Stimulated activated naive CD4-positive, alpha-beta T cell treated with Interleukin-2 at 50 U/mL for 16 hours (primary cell): ENCODE measurements around the gene CARMIL1.
"Not testable (repeated sequence)": the region's sequence is repeated elsewhere in the genome, so short reads cannot be mapped to it uniquely, and the experiment has no call there.

Source experiments
- DNase-seq: peaks from one replicate; lab custom pipeline; 2025; lab: John Stamatoyannopoulos, UW

CARMIL1 gene

GRCh38 chr6:25277857-25278256 lies 1.3 kb upstream of the CARMIL1 start:
- no peak for DNase-seq

GRCh38 chr6:25278261-25278913 lies 787 bp upstream of the CARMIL1 start:
- no peak for DNase-seq

GRCh38 chr6:25279748-25280343 lies 672 bp downstream of the CARMIL1 start:
- DNase-seq, result no peak

GRCh38 chr6:25280344-25281074 lies 1.3 kb downstream of the CARMIL1 start:
- DNase-seq, result peak; percentile 1

- DNase-seq, result no peak
Observed at GRCh38 chr6:25286891-25287290, 7.7 kb downstream of the CARMIL1 start.

DNA sequence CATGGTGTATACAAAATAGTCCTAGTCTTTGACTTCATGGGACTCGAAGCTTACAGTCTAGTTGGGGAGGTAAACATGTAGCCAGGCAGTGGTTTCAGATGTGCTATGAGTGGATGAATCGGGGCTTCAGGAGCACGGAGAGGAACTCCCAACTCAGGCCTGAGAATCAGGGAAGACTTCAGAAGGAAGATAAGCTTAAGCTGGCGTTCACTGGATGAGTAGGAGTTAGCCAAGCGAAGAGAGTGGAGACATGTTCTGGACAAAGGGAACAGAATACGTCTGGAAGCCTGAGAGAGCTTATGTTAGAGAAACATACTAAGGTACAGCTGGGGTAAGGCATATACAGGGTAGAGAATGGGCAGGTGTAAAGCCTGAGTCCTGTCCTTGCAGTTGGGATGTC lies 8.8 kb downstream of the CARMIL1 start:
- DNase-seq, result no peak

- DNase-seq, result no peak
Observed at GRCh38 chr6:25288518-25288917, 9.3 kb downstream of the CARMIL1 start.

DNA sequence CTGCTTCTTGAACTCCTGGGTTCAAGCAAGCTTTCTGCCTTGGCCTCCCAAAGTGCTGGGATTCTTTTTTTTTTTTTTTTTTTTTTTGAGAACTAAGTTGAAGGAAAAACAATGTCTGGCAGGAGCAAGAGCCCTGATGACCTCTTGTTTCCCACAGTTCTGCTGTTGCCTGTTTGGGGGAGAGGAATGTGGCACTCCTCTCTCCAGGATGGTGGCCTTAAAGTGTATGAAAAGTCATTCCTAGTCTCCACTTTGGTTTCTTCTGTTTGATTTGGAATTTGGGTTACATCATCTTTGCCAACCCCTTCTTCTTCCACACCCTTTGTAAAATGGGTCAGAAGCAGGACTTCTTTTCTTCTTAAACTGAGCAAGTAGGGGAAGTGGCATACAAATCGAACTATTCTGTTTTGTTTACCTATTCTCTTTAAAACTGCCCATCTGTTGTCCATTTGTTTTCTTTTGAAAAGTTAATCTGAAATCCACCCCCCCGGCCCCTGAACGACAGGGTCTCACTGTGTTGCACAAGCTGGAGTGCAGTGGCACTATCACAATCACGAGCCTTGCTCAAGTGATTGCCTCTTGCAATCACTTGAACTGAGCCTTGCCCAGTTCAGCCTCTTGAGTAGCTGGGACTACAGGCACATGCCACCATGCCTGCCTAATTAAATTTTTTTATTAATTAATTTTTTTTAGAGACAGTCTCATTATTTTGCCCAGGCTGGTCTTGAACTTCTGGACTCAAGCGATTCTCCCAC lies 11.3 kb downstream of the CARMIL1 start:
- no peak for DNase-seq

DNA sequence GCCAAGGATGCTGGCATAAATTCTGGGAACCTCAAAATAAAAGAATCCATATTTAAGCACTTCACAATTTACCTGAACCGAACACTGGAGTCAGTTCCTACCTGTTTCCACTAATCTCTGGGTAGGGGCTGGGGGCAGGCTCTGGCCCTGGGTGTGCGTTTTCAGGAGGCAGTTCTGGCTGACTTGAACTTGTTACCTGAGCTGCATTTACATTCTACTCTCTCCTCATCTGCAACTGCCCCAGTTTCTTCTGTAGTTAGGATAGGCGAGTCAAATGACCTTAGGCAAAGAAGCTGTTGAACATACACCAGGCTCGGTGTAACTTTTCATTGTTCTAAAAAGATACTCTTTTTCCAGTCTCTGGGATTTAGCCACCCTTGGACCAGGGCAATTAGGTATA lies 13.2 kb downstream of the CARMIL1 start:
- no peak for DNase-seq

DNA sequence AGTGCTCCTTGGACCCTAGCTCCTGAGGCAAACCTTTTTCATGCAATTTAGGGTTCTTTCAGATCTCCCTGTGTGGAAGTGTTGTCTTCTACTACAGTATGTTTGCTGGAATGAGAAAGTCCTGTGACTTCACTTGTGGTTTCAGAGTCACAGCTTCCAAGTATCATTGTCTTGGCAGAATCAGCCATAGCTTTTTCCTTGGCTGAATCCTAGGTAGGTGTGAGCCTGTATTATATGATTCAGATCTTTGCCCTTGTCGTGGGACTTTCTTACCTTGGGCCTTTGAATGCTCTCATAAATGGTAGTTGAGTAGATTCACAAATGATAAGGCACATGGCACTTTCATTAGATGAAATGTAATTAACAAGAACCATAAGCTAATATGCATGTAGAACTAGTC lies 16.5 kb downstream of the CARMIL1 start:
- no peak for DNase-seq

DNA sequence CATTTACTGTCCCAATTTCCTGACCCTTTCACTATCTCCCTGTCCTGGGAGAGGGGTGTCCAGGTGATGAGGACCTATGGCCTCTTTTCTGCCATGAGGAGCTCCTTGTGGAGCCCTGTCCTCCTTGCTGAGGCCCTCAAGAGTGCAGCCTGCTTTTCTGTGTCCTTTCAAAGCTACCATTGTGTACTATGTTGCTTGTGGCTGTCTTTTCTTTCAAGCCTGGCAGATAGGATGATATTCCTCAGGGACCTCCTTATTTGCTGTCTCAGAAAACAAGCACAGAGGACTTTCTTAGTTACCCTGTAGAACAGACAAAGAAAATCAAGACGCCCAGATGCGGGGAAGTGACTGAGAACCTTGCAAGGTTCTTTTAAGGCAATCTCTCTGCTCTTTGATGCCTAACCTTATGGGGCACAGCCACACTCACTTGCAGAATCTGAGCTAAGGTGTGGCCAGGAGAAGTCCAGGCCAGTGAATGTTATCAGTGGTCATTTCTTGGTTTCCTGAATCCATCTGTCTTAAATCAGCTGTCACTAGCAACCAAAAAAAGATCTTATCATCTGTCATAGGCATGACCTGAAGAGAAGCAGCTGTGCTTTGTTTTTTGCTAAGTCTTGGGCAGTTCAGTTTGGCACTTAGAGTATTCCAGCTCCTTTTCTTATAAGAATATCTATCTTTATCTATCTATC lies 17.2 kb downstream of the CARMIL1 start:
- DNase-seq, result no peak

DNA sequence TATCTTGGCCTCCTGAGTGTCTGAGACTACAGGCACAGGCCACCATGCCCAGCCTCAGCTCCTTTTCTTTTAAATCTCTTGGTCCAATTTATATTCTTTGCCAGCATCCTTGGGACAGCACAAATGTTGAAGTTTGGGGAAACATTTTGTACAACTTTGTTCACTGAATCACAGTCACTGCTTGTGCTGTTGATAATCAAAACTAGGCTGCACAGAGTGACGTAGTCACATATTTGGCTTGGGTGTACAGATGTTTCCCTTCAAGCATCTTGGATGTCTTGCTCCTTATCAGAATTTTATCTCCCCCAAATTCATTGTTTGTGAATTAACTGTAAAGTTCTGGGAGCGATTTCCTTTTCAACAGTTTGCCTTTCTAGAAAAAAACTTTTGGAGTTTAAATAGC lies 17.9 kb downstream of the CARMIL1 start:
- no peak for DNase-seq

GRCh38 chr6:25297823-25298522 lies 18.8 kb downstream of the CARMIL1 start:
- no peak for DNase-seq

DNA sequence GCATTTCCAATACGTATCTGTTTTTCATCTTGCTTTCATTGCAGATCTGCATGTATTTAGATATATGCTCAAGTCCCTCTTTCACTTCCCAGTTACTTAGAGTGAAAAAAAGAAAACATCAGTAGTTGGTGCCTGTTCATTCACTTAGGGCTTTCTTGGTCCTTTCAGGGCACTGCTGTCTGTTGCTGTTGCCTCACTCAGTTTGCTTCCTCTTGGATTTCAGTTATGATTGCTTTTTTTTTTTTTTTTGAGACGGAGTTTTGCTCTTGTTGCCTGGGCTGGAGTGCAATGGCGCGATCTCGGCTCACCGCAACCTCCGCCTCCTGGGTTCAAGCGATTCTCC lies 19.3 kb downstream of the CARMIL1 start:
- not testable (repeated sequence) for DNase-seq

- no peak for DNase-seq
Observed at GRCh38 chr6:25301362-25301761, 22.2 kb downstream of the CARMIL1 start.

DNA sequence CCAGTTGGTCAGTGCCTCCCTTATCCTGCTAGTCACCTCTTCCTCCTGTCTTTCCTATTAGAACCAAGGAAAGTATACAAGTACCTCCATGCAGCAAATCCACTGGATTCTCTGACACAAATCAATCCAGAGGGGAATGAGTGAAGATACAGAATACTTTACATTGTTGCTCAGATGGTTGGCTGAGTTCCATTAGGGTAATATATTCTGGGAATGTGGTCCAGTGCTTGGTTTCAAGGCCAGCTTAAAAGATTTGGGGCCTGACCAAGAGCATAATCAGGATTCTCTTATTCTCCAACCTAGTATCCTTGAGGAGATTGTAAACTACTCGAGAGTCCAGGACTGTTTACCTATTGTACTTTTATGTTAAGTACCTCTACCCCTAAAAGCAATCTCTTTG lies 23.0 kb downstream of the CARMIL1 start:
- no peak for DNase-seq

DNA sequence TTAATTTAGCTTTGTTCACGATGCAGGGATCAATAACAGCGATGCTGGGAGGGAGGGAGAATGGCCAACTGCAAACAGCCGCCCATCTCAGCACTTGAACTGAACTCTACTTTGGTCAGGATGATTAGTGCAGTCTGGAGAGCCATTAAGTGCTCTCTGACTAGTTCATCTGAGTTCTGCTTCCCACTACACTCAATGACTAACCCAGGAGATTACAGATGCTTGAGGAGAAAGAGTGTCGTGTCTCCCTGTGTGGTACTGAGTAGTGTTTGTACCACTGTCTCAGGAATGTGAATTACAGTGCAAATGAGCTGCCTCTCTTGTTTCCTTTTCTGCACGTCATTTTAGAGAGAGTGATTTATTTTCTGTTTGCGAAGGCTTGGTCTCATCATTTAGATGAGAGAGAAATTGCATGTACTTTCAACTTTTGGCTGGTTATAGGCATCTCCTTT lies 23.5 kb downstream of the CARMIL1 start:
- DNase-seq, result no peak

GRCh38 chr6:25303254-25303653 lies 24.1 kb downstream of the CARMIL1 start:
- no peak for DNase-seq

GRCh38 chr6:25306379-25306778 lies 27.2 kb downstream of the CARMIL1 start:
- no peak for DNase-seq

DNA sequence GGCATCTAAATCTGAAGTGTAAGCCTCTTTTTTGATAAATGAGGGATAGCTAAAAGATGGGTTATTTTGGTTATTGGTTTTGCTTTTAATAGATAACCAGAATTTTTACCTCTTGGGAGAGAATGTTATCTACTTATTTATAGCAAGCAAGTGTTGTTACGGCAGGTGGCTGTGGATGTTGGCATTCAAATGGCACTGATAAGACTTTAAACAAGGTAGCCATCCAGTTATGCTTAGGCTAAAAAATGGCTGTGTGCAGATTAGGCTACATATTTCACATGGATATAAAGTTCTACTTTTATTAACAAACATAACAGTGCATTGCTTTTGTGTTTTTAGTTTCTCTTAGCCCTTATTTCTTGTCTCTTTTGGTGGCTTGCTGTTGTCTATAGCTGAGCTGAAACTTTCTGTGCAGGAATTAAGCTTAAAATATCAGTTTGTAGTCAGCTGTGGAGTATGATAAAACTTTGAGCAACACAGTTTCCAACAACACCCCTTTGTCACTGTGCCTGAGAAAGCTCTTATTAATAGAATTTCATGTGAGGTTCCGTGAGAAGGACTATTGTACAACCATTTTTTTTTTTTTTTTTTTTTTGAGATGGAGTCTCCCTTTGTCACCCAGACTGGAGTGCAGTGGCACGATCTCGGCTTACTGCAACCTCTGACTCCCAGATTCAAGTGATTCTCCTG lies 28.8 kb downstream of the CARMIL1 start:
- no peak for DNase-seq

DNA sequence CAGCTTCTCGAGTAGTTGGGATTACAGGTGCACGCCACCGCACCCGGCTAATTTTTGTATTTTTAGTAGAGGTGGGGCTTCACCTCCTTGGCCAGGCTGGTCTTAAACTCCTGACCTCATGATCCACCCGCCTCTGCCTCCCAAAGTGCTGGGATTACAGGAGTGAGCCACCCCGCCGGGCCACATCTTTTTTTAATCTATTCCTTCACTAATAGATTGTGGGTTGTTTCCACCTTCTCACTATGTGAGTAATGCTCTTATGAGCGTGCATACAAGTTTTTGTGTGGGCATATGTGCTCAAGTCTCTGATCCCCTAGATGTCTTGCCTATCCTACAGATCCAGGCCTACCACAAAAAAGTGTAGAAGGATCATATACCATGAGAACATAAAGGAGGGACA lies 30.7 kb downstream of the CARMIL1 start:
- no peak for DNase-seq
